GM12878 (cell line): ENCODE results near the gene ARHGAP22. TPM values are rescaled to one million over a fixed set of nuclear protein-coding genes. Genes with fewer than 3 reads are reported as not detected.

ENCODE experiments used
- ATAC-seq: fragments of 200-7000 bp; cut with Tn5 transposase; 3 replicates; pipeline ENCODE4 v1.9.1; 2020; ENCODE audit warnings: mild to moderate bottlenecking, moderate library complexity
- BruUV-seq: library from RNA; stranded (reverse); fragments of 400-500 nt; replicated peaks from 2 replicates; lab custom pipeline; 2021; lab: Mats Ljungman, UMichigan
- CTCF ChIA-PET: fragments of 300-600 bp; sonication (Branson Sonifier 250); formaldehyde crosslinking; extraction: SDS; loops from one replicate; lab custom pipeline; 2021; ENCODE audit warnings: inconsistent platforms; lab: Yijun Ruan, JAX
- POLR2A ChIA-PET: fragments of 350-600 bp; formaldehyde crosslinking; extraction: SDS; loops from one replicate; lab custom pipeline; 2021; ENCODE audit warnings: inconsistent platforms; lab: Charles Lee
- RAD21 ChIA-PET: fragments of 300-600 bp; sonication (Branson Sonifier 250); formaldehyde crosslinking; loops from one replicate; lab custom pipeline; 2023; ENCODE audit warnings: antibody characterized with exemption; ENCODE audit not compliant: unreplicated experiment; lab: Charles Lee
- SMC1A ChIA-PET: fragments of 300-600 bp; sonication (Branson Sonifier 250); formaldehyde crosslinking; loops from one replicate; lab custom pipeline; 2023; ENCODE audit not compliant: unreplicated experiment, uncharacterized antibody; lab: Charles Lee
- DNase-seq: peaks from one replicate; pipeline ENCODE4 v3.0.0-alpha.2; 2011; ENCODE audit warnings: low read depth, low spot score
- FAIRE-seq: peaks from 3 replicates; lab custom pipeline; 2011; peaks lifted over from hg19 to GRCh38; lab: Jason Lieb, UNC
- H2AFZ ChIP-seq: 2 replicates; pipeline ENCODE4 v1.6.0; 2011; ENCODE audit warnings: low read depth, low read length, control low read depth; ENCODE audit not compliant: control insufficient read depth
- H3K27ac ChIP-seq: 2 replicates; pipeline ENCODE4 v1.5.1; 2011; ENCODE audit warnings: control low read depth; ENCODE audit not compliant: control insufficient read depth, insufficient read depth
- H3K27me3 ChIP-seq, 2 experiments: replicated peaks in 1 of 2; 2 replicates each; pipeline versions ENCODE4 v1.6.0 to v1.6.1; 2011; ENCODE audit warnings: low read length in 1 of 2; ENCODE audit not compliant: control insufficient read depth in 2 of 2, insufficient read depth in 2 of 2
- H3K36me3 ChIP-seq, 2 experiments: 2 replicates each; pipeline ENCODE4 v1.5.1; 2011; ENCODE audit warnings: low read length in 1 of 2; ENCODE audit not compliant: control insufficient read depth in 2 of 2, insufficient read depth in 2 of 2
- H3K4me1 ChIP-seq: 2 replicates; pipeline ENCODE4 v1.6.1; 2011; ENCODE audit warnings: mild to moderate bottlenecking, low read length, moderate library complexity, mixed read lengths; ENCODE audit not compliant: control insufficient read depth, insufficient read depth
- H3K4me2 ChIP-seq: 2 replicates; pipeline ENCODE4 v1.6.0; 2011; ENCODE audit warnings: control low read depth; ENCODE audit not compliant: control insufficient read depth, insufficient read depth
- H3K4me3 ChIP-seq: fragments of 200-600 bp; sonication (generic); 2 replicates; pipeline ENCODE4 v1.5.1; 2016
- H3K79me2 ChIP-seq: 2 replicates; pipeline ENCODE4 v1.6.0; 2011; ENCODE audit warnings: low read length; ENCODE audit not compliant: control insufficient read depth, insufficient read depth
- H3K9ac ChIP-seq: 2 replicates; pipeline ENCODE4 v1.8.0; 2011; ENCODE audit warnings: low read length, control low read depth, mixed read lengths; ENCODE audit not compliant: control insufficient read depth, insufficient read depth
- H3K9me3 ChIP-seq: replicated peaks from 3 replicates; pipeline ENCODE4 v1.5.1; 2011; ENCODE audit warnings: mild to moderate bottlenecking, low read length; ENCODE audit not compliant: control insufficient read depth, insufficient read depth
- H4K20me1 ChIP-seq: 2 replicates; pipeline ENCODE4 v1.6.0; 2011; ENCODE audit not compliant: control insufficient read depth, insufficient read depth
- BACH1 ChIP-seq: fragments of 450-650 bp; IDR thresholded peaks from 2 replicates; pipeline ENCODE4 v1.6.1; 2017; ENCODE audit warnings: mild to moderate bottlenecking, borderline replicate concordance
- CHD1 ChIP-seq: IDR thresholded peaks from 2 replicates; pipeline ENCODE4 v1.6.1; 2012; ENCODE audit warnings: low read depth, low read length, improper control_type of control experiment
- HCFC1 ChIP-seq: fragments of 150-350 bp; IDR thresholded peaks from 2 replicates; pipeline ENCODE4 v1.6.1; 2014; ENCODE audit warnings: low read length
- IKZF1 ChIP-seq: fragments of 450-650 bp; conservative IDR thresholded peaks from 2 replicates; pipeline ENCODE4 v1.6.1; 2017; ENCODE audit warnings: antibody characterized with exemption, mild to moderate bottlenecking
- LARP7 ChIP-seq: fragments of 450-650 bp; IDR thresholded peaks from 2 replicates; pipeline ENCODE4 v1.6.1; 2017; ENCODE audit warnings: mild to moderate bottlenecking
- PML ChIP-seq: IDR thresholded peaks from 2 replicates; pipeline ENCODE4 v1.6.1; 2012; ENCODE audit warnings: low read length, inconsistent platforms
- SREBF2 ChIP-seq: IDR thresholded peaks from 2 replicates; pipeline ENCODE4 v1.6.1; 2012; ENCODE audit warnings: mild to moderate bottlenecking, low read length
- SUZ12 ChIP-seq: fragments of 200-600 bp; sonication (generic); IDR thresholded peaks from one replicate; pipeline ENCODE4 v1.6.1; 2018; ENCODE audit warnings: antibody characterized with exemption, mild to moderate bottlenecking; ENCODE audit not compliant: unreplicated experiment
- TARDBP ChIP-seq: IDR thresholded peaks from 2 replicates; pipeline ENCODE4 v1.6.1; 2016; ENCODE audit warnings: borderline replicate concordance
- WRNIP1 ChIP-seq: IDR thresholded peaks from 2 replicates; pipeline ENCODE4 v1.6.1; 2011; ENCODE audit warnings: low read depth, low read length, improper control_type of control experiment, borderline replicate concordance
- YY1 ChIP-seq: IDR thresholded peaks from 2 replicates; pipeline ENCODE4 v1.6.1; 2011; ENCODE audit warnings: low read depth, mild to moderate bottlenecking, low read length
- WGBS: methylation state at CpG from one replicate; pipeline ENCODE4 v1.1.6; 2016; ENCODE audit warnings: low lambda C conversion rate; ENCODE audit not compliant: insufficient replicate concordance, insufficient coverage; ENCODE audit errors: missing lambda C conversion rate; 5-methylcytosine and 5-hydroxymethylcytosine counted together
- in situ Hi-C: fragments of 300-500 bp; cut with MboI; formaldehyde crosslinking; loops from 9 replicates; pipeline ENCODE4 v1.14.3; 2018; ENCODE audit warnings: mixed read lengths
- intact Hi-C: fragments of 100-400 bp; cut with micrococcal nuclease; formaldehyde crosslinking; loops from one replicate; pipeline ENCODE4 v1.14.2; 2022; ENCODE audit not compliant: unreplicated experiment
- polyA plus RNA-seq, 11 experiments: library from polyadenylated mRNA; depleted of rRNA in 4 of 11; unstranded in 6 of 11; stranded (reverse) in 5 of 11; fragments of >200 nt; fragmentation: Nextera tagmentation in 4 of 11; fragmentation: Illumina TruSeq in 1 of 11; extraction: Ambion mirVana in 4 of 11; extraction: Trizol in 1 of 11; gene quantifications; 1 replicate in 1 of 11; 2 replicates in 10 of 11; pipeline versions ENCODE4 v1.2.1 to v1.2.3, GENCODE V29; 2011 to 2016; ENCODE audit warnings: inconsistent platforms in 2 of 11, missing spikeins in 2 of 11, low read depth in 1 of 11
- total RNA-seq, 4 experiments: library from RNA; depleted of rRNA in 3 of 4; stranded (reverse); fragments of >200 nt in 3 of 4; fragmentation: Illumina TruSeq in 1 of 4; extraction: Trizol in 1 of 4; gene quantifications; 2 replicates each; pipeline versions ENCODE4 v1.2.1 to v1.2.3, GENCODE V29; 2013 to 2021
- TF ChIP-seq, protein P1 (sequence below): fragments of 450-650 bp; formaldehyde crosslinking; IDR thresholded peaks from 2 replicates; pipeline ENCODE4 v1.4.0; 2022; ENCODE audit warnings: mild to moderate bottlenecking, moderate library complexity
- TF ChIP-seq, protein P2 (sequence below), 3 experiments: IDR thresholded peaks in 2 of 3; conservative IDR thresholded peaks in 1 of 3; 2 replicates each; pipeline ENCODE4 v1.5.1; 2011; ENCODE audit warnings: low read depth in 3 of 3, low read length in 3 of 3, mild to moderate bottlenecking in 3 of 3, control low read depth in 2 of 3, moderate library complexity in 2 of 3, inconsistent platforms in 1 of 3, mixed read lengths in 1 of 3; ENCODE audit not compliant: control insufficient read depth in 2 of 3, insufficient read depth in 1 of 3; ENCODE audit errors: extremely low read depth in 1 of 3
- TF ChIP-seq, protein P3 (sequence below): IDR thresholded peaks from 2 replicates; pipeline ENCODE4 v1.6.1; 2011; ENCODE audit warnings: borderline replicate concordance, low read depth, mild to moderate bottlenecking, moderate library complexity, low read length; ENCODE audit not compliant: insufficient read depth, poor library complexity, severe bottlenecking
- TF ChIP-seq, protein P4 (sequence below): IDR thresholded peaks from 2 replicates; pipeline ENCODE4 v1.6.1; 2012; ENCODE audit warnings: low read depth, low read length, improper control_type of control experiment

ARHGAP22 gene
- total and polyA plus RNA-seq, 10 of the 15 experiments (the other 5 are each of a cell fraction or from before 2014, with no cell fraction given): 0.07 to 0.61 (median 0.18) TPM; not detected in 5

DNA sequence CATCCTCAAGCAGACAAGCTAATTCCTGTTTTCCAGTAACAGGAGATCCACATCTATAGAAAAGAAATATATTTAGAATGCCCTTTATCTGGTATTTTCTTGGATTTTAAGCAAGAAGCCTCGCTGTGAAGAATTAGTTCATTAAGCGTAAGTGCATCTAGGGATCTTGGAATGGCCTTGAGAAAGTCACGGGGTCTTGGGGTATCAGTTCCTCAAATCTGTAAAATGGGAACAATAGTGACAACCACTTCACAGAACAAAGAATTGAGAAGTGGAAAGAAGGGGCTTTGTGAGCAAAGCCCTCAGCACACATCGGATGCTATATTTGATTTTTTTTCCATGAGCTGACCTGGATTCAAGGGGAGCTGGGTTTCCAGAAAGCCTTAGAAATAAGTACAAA, 47.5 kb upstream of the ARHGAP22 start:
- intact Hi-C loops: loop anchor here (1.0 kb wide), 1 partner anchor 44 kb away; no protein-coding TSS in a partner anchor
- no peak for TF ChIP-seq HCFC1
- TF ChIP-seq YY1: no peak
- TF ChIP-seq SREBF2: no peak
- TF ChIP-seq WRNIP1: no peak
- no peak for TF ChIP-seq LARP7
- no peak for TF ChIP-seq SUZ12
- no peak for TF ChIP-seq BACH1
- no peak for TF ChIP-seq TARDBP
- no peak for TF ChIP-seq CHD1
- no peak for TF ChIP-seq PML
- TF ChIP-seq, protein P1, sequence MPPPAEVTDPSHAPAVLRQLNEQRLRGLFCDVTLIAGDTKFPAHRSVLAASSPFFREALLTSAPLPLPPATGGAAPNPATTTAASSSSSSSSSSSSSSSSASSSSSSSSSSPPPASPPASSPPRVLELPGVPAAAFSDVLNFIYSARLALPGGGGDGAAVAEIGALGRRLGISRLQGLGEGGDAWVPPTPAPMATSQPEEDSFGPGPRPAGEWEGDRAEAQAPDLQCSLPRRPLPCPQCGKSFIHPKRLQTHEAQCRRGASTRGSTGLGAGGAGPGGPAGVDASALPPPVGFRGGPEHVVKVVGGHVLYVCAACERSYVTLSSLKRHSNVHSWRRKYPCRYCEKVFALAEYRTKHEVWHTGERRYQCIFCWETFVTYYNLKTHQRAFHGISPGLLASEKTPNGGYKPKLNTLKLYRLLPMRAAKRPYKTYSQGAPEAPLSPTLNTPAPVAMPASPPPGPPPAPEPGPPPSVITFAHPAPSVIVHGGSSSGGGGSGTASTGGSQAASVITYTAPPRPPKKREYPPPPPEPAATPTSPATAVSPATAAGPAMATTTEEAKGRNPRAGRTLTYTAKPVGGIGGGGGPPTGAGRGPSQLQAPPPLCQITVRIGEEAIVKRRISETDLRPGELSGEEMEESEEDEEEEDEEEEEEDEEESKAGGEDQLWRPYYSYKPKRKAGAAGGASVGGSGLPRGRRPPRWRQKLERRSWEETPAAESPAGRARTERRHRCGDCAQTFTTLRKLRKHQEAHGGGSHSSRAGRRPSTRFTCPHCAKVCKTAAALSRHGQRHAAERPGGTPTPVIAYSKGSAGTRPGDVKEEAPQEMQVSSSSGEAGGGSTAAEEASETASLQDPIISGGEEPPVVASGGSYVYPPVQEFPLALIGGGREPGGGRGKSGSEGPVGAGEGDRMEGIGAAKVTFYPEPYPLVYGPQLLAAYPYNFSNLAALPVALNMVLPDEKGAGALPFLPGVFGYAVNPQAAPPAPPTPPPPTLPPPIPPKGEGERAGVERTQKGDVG: no peak
- TF ChIP-seq, protein P2, sequence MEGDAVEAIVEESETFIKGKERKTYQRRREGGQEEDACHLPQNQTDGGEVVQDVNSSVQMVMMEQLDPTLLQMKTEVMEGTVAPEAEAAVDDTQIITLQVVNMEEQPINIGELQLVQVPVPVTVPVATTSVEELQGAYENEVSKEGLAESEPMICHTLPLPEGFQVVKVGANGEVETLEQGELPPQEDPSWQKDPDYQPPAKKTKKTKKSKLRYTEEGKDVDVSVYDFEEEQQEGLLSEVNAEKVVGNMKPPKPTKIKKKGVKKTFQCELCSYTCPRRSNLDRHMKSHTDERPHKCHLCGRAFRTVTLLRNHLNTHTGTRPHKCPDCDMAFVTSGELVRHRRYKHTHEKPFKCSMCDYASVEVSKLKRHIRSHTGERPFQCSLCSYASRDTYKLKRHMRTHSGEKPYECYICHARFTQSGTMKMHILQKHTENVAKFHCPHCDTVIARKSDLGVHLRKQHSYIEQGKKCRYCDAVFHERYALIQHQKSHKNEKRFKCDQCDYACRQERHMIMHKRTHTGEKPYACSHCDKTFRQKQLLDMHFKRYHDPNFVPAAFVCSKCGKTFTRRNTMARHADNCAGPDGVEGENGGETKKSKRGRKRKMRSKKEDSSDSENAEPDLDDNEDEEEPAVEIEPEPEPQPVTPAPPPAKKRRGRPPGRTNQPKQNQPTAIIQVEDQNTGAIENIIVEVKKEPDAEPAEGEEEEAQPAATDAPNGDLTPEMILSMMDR (IDR thresholded peaks at IDR 0.05 in 2 of 3, conservative IDR thresholded peaks at IDR 0.05 in 1 of 3; ENCODE audit: control insufficient read depth in 2 of 3, extremely low read depth in 1 of 3, insufficient read depth in 1 of 3, low read depth in 3 of 3, low read length in 3 of 3): no peak
- TF ChIP-seq, protein P3, sequence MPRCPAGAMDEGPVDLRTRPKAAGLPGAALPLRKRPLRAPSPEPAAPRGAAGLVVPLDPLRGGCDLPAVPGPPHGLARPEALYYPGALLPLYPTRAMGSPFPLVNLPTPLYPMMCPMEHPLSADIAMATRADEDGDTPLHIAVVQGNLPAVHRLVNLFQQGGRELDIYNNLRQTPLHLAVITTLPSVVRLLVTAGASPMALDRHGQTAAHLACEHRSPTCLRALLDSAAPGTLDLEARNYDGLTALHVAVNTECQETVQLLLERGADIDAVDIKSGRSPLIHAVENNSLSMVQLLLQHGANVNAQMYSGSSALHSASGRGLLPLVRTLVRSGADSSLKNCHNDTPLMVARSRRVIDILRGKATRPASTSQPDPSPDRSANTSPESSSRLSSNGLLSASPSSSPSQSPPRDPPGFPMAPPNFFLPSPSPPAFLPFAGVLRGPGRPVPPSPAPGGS: no peak
- peak; percentile 66; the same call in 1 of the 2 replicates for TF ChIP-seq IKZF1
- TF ChIP-seq, protein P4, sequence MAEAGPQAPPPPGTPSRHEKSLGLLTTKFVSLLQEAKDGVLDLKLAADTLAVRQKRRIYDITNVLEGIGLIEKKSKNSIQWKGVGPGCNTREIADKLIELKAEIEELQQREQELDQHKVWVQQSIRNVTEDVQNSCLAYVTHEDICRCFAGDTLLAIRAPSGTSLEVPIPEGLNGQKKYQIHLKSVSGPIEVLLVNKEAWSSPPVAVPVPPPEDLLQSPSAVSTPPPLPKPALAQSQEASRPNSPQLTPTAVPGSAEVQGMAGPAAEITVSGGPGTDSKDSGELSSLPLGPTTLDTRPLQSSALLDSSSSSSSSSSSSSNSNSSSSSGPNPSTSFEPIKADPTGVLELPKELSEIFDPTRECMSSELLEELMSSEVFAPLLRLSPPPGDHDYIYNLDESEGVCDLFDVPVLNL: no peak

More for the DNA sequence above, 47.5 kb upstream of the ARHGAP22 start:
- SMC1A ChIA-PET: interaction anchor here (0.9 to 15.1 kb wide), 13 partner anchors 8 to 289 kb away, joined by 3 to 298 read pairs (median 3); partner anchors contain the start of gene ARHGAP22
- Histone ChIP-seq H3K4me2 (peak overlapping the region; percentile 54; the same call in 1 of the 2 replicates), H3K27me3 (no peaks in the 10 kb centered on the region), H3K36me3 (no peaks in the 10 kb centered on the region), H3K4me1 (peaks cover 11% of the 10 kb centered on the region), H2AFZ (no peak overlapping the region), H3K9me3 (no peaks in the 10 kb centered on the region), H3K79me2 (peaks cover 2% of the 10 kb centered on the region), H3K27ac (no peak overlapping the region), H3K9ac (no peak overlapping the region), H3K4me3 (0 out of 2 replicates have a peak overlapping the region, but pooled peaks have one; percentile 22), H4K20me1 (no peaks in the 10 kb centered on the region)
- in situ Hi-C loops: no loop called here
- DNase-seq (no peak), ATAC-seq (0 out of 3 replicates have a peak, but pooled peaks have one; percentile 6), FAIRE-seq (peak; percentile 38)
- no TSS peak for BruUV-seq
- CTCF ChIA-PET: interaction anchor here (1.0 to 13.6 kb wide), 6 partner anchors 13 to 100 kb away, joined by 3 to 664 read pairs (median 5); partner anchors contain the start of gene ARHGAP22
- POLR2A ChIA-PET: interaction anchor here (1.0 to 1.1 kb wide), 2 partner anchors 34 to 44 kb away, joined by 3 to 6 read pairs; no protein-coding TSS in a partner anchor
- WGBS: 48% methylated on average over 4 of the region's 4 CpGs
- RAD21 ChIA-PET: interaction anchor here (0.9 to 15.3 kb wide), 5 partner anchors 37 to 286 kb away, joined by 3 to 383 read pairs (median 3); partner anchors contain the start of gene ARHGAP22
